Activated CD8-positive, alpha-beta memory T cell treated with anti-CD3 and anti-CD28 coated beads, Interleukin-2, amount 50 U/mL, for 24 hours (primary cell): ENCODE data around the gene GALM.

ENCODE experiments used
- DNase-seq: peaks from one replicate; pipeline ENCODE4 v3.0.0-alpha.2; 2020; ENCODE audit errors: extremely low read depth

GALM gene

DNA sequence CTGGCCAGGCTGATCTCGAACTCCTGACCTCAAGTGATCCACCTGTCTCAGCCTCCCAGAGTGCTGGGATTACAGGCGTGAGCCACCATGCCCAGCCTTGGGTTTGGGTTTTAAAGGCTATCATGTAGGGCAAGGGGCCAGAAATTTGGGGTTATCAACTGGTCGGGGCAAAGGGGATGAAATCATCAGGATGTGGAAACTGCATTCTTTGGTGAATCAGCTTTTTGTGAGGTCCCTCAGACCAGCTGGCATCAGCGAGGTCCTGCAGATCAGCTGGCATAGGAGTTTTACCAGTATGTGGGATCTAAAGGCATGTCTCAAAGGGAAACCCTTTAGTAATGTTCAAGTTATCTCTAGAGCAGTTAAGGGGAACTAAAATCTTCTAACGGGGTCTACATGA lies 105.7 kb downstream of the GALM start:
- no peak for DNase-seq

DNA sequence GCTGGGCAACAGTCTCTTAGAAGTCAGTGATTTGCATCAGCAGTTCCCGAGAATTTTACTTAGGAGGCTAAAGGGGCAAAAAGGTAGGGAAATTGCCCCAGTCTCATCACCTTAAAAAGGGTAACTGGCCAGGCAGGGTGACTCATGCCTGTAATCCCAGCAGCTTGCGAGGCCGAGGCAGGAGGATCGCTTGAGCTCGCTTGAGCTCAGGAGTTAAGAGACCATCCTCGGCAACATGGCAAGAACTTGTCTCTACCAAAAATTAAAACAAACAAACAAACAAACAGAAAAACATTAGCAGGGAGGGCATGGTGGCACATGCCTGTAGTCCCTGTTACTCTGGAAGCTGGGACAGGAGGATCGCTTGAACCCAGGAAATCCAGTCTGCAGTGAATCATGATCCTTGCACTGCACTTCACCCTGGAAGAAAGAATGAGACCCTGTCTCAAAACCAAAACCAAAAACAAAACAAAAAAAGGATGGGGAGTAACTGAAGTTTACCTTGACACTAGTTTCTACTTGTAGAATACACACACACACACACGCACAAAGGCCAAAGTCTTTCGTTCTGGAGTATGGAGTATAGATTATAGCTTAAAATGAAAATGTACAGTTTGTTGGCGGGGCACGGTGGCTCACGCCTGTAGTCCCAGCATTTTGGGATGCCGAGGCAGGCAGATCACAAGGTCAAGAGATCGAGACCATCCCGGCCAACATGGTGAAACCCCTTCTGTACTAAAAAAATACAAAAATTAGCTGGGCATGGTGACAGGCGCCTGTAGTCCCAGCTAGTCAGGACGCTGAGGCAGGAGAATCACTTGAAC lies 109.4 kb downstream of the GALM start:
- DNase-seq, result no peak

DNA sequence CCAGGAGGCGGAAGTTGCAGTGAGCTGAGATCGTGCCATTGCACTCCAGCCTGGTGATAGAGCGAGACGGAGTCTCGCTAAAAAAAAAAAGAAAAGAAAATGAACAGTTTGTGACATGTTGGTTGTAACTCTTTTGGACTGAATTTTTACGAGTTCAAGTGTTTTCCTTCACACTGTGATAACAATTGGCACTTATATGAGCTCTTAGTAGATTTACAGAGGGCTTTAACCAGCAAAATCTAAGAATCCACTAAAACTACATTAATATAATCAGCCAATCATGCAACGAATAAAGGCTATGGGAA lies 110.0 kb downstream of the GALM start:
- no peak for DNase-seq

DNA sequence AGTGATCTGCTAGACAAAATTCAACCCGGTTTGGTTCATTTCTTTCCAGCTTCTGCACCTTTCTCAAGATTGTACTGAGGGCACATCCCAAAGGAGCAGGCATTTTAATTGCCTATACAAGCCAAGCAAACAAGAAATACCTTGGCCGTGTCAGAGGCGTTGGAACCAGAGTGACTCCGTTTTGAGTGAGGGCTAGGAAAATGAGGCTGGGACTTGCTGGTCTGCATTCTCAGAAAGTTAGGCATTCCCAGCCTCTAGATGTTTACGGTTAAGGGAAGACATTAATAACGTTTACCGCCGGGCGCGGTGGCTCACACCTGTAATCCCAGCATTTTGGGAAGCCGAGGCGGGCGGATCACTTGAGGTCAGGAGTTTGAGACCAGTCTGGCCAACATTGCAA lies 110.6 kb downstream of the GALM start:
- DNase-seq, result no peak

DNA sequence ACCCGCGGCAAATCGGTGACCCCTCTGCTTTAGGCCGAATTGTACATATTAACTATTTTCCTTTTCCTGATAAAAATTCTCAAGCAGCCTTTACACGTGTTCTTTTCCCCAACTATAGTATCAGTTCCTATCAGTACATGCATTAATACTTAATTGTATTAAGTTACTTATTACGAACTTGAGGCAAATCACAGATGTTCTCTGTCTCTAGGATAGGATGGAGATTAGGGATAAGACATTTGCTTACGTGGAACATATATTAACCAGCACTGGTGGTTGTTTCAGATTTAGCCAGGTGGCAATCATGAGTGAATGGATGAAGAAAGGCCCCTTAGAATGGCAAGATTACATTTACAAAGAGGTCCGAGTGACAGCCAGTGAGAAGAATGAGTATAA lies 112.8 kb downstream of the GALM start:
- no peak for DNase-seq

DNA sequence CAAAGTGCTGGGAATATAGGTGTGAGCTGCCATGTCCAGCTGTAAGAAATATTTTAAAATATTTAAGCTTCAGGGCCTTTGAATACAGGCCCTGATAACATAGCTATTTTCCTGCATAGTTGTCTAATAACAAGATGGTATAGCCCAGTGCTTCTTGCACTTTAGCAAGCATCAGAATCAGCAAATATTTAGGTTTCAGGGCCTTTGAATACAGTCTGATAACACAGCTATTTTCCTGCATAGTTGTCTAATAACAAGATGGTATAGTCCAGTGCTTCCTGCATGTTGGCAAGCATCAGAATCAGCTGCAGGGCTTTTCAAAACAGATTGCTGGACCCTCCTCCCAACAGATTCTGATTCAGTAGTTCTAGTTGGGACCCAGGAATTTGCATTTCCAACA lies 117.7 kb downstream of the GALM start:
- no peak for DNase-seq
